Liver (tissue), 9 donors: ENCODE measurements around the gene PDCD7. TPM values are rescaled to one million over a fixed set of nuclear protein-coding genes. Genes with fewer than 3 reads are reported as not detected.
A peak's percentile ranks its signal among the peaks of the same experiment; 100 is the strongest.
"Not testable (repeated sequence)": the region's sequence is repeated elsewhere in the genome, so short reads cannot be mapped to it uniquely, and the experiment has no call there.

ENCODE experiments used
- DNase-seq: peaks from one replicate; pipeline ENCODE4 v3.0.0-alpha.2; 2017; ENCODE audit warnings: low spot score
- H3K27ac ChIP-seq, 2 donors: one replicate each; pipeline ENCODE4 v1.7.0; 2013; ENCODE audit warnings: inconsistent platforms in 2 of 2, low read length in 2 of 2, control low read depth in 1 of 2, low read depth in 1 of 2, mild to moderate bottlenecking in 1 of 2
- H3K27me3 ChIP-seq, 4 donors: one replicate each; pipeline versions ENCODE4 v1.6.1 to v1.7.0; 2013; ENCODE audit warnings: low read length in 3 of 4, inconsistent platforms in 1 of 4, mild to moderate bottlenecking in 1 of 4, moderate library complexity in 1 of 4; ENCODE audit not compliant: control insufficient read depth in 4 of 4, insufficient read depth in 4 of 4
- H3K36me3 ChIP-seq, 4 donors: one replicate each; pipeline versions ENCODE4 v1.6.1 to v1.7.0; 2013; ENCODE audit warnings: low read length in 3 of 4, mild to moderate bottlenecking in 3 of 4, low read depth in 1 of 4, moderate library complexity in 1 of 4; ENCODE audit not compliant: control insufficient read depth in 4 of 4, insufficient read depth in 3 of 4
- H3K4me1 ChIP-seq, 4 donors: one replicate each; pipeline versions ENCODE4 v1.6.1 to v1.7.0; 2013; ENCODE audit warnings: low read length in 3 of 4, mild to moderate bottlenecking in 3 of 4, moderate library complexity in 1 of 4; ENCODE audit not compliant: control insufficient read depth in 4 of 4, insufficient read depth in 4 of 4
- H3K4me3 ChIP-seq, 3 donors: one replicate each; pipeline versions ENCODE4 v1.6.1 to v1.7.0; 2013; ENCODE audit warnings: low read length in 3 of 3, control low read depth in 1 of 3, low read depth in 1 of 3, mild to moderate bottlenecking in 1 of 3
- H3K9ac ChIP-seq, 2 donors: one replicate each; pipeline ENCODE4 v1.7.0; 2013; ENCODE audit warnings: low read length in 2 of 2, mild to moderate bottlenecking in 2 of 2, moderate library complexity in 2 of 2, control low read depth in 1 of 2, low read depth in 1 of 2
- H3K9me3 ChIP-seq, 4 donors: one replicate each; pipeline versions ENCODE4 v1.6.1 to v1.7.0; 2013; ENCODE audit warnings: low read length in 3 of 4; ENCODE audit not compliant: control insufficient read depth in 4 of 4
- ATF3 ChIP-seq: IDR thresholded peaks from 2 replicates; pipeline ENCODE4 v1.6.1; 2016; ENCODE audit warnings: antibody characterized with exemption
- FOXA1 ChIP-seq: IDR thresholded peaks from 2 replicates; pipeline ENCODE4 v1.6.1; 2016; ENCODE audit warnings: antibody characterized with exemption
- HNF4A ChIP-seq, 2 donors: conservative IDR thresholded peaks; 2 replicates each; pipeline ENCODE4 v1.6.1; 2016; ENCODE audit warnings: antibody characterized with exemption in 2 of 2, mild to moderate bottlenecking in 2 of 2
- HNF4G ChIP-seq: IDR thresholded peaks from 2 replicates; pipeline ENCODE4 v1.6.1; 2016; ENCODE audit warnings: antibody characterized with exemption
- REST ChIP-seq: IDR thresholded peaks from 2 replicates; pipeline ENCODE4 v1.6.1; 2016; ENCODE audit warnings: antibody characterized with exemption, mild to moderate bottlenecking
- RXRA ChIP-seq, 2 donors: IDR thresholded peaks; 2 replicates each; pipeline ENCODE4 v1.6.1; 2017 to 2018; ENCODE audit warnings: antibody characterized with exemption in 2 of 2, mild to moderate bottlenecking in 1 of 2
- WGBS: extraction: QIAGEN DNeasy Blood & Tissue Kit; methylation state at CpG from one replicate; pipeline ENCODE4 v1.1.7; 2013; 5-methylcytosine and 5-hydroxymethylcytosine counted together
- polyA plus RNA-seq, 2 donors: library from polyadenylated mRNA; stranded (reverse) in 1 of 2; unstranded in 1 of 2; fragments of 200-250 nt in 1 of 2; fragments of >200 nt in 1 of 2; fragmentation: Nextera tagmentation in 1 of 2; extraction: Ambion mirVana in 1 of 2; gene quantifications; one replicate each; pipeline versions ENCODE4 v1.2.1 to v1.2.3, GENCODE V29; 2013 to 2015
- total RNA-seq, 2 donors: library from RNA; depleted of rRNA; stranded (reverse); fragments of >200 nt; gene quantifications; one replicate each; pipeline ENCODE4 v1.2.3, GENCODE V29; 2014
- donor health status: healthy.
- donor health status: healthy.
- donor health status: healthy.
- donor health status: healthy.
- donor health status: healthy.

Gene PDCD7
- total and polyA plus RNA-seq, 4 donors = 3.0 to 9.5 (median 6.7) TPM

- no peaks in the 10 kb centered on the region for H3K27me3 ChIP-seq
- H3K4me1 ChIP-seq = peaks cover 0 to 20% (median 13%) of the 10 kb centered on the region in 4 donors
- 62% methylated on average over 5 of the region's 5 CpGs for WGBS
- H3K36me3 ChIP-seq = peaks cover 6 to 24% (median 15%) of the 10 kb centered on the region in 4 donors
- H3K27ac ChIP-seq = no peak overlapping the region
- DNase-seq = no peak
- no peaks in the 10 kb centered on the region for H3K9me3 ChIP-seq
- TF ChIP-seq HNF4G (no peak), HNF4A (conservative IDR thresholded peaks at IDR 0.05) (peak; percentile 13 to 29), RXRA (IDR thresholded peaks at IDR 0.05) (peak; percentile 24 to 41), FOXA1 (no peak)
- H3K4me3 ChIP-seq = no peak overlapping the region
- H3K9ac ChIP-seq = no peak overlapping the region
These were observed 38.4 kb downstream of the PDCD7 start for GRCh38 chr15:65095011-65095746.

- TF ChIP-seq ATF3 (no peak), REST (no peak), RXRA (IDR thresholded peaks at IDR 0.05) (peak in 1 of 2 donors; percentile 13)
- no peak overlapping the region for H3K9ac ChIP-seq
- H3K4me3 ChIP-seq = no peak overlapping the region
- H3K9me3 ChIP-seq = no peaks in the 10 kb centered on the region
- WGBS = 84% methylated on average over 14 of the region's 14 CpGs
- peak overlapping the region in 1 of 2 donors; percentile 20 for H3K27ac ChIP-seq
- DNase-seq = no peak
- H3K36me3 ChIP-seq = peaks cover 6 to 20% (median 12%) of the 10 kb centered on the region in 4 donors
- no peaks in the 10 kb centered on the region for H3K27me3 ChIP-seq
- H3K4me1 ChIP-seq = peaks cover 0 to 26% (median 13%) of the 10 kb centered on the region in 4 donors
These were observed 39.2 kb downstream of the PDCD7 start for GRCh38 chr15:65094294-65094995.

- H3K9ac ChIP-seq, H3K27ac ChIP-seq, DNase-seq, H3K9me3 ChIP-seq, H3K27me3 ChIP-seq, H3K4me3 ChIP-seq: not testable (repeated sequence)
- peaks cover 6 to 13% (median 7%) of the 10 kb centered on the region in 4 donors for H3K36me3 ChIP-seq
- WGBS = 96% methylated on average over 13 of the region's 13 CpGs
- peaks cover 0 to 33% (median 20%) of the 10 kb centered on the region in 4 donors for H3K4me1 ChIP-seq
These were observed 39.8 kb downstream of the PDCD7 start for GRCh38 chr15:65093793-65094170.
